Heart right ventricle (tissue), 16 donors: ENCODE results near the gene NSL1. TPM values are rescaled to one million over a fixed set of nuclear protein-coding genes. Genes with fewer than 3 reads are reported as not detected.

ENCODE experiments used
- ATAC-seq, 8 donors: fragments of 200-7000 bp; cut with Tn5 transposase; one replicate each; pipeline ENCODE4 v1.9.1; 2020; ENCODE audit warnings: mild to moderate bottlenecking in 8 of 8, moderate library complexity in 8 of 8, moderate number of reproducible peaks in 1 of 8
- DNase-seq, 2 donors: peaks; one replicate each; pipeline ENCODE4 v3.0.0-alpha.2; 2020
- H3K27ac ChIP-seq, 10 donors: fragments of 200-600 bp; sonication (generic) in 2 of 10; one replicate each; pipeline versions ENCODE4 v1.5.0 to v1.8.0; 2020 to 2022; ENCODE audit warnings: mild to moderate bottlenecking in 3 of 10
- H3K27me3 ChIP-seq, 7 donors: fragments of 200-600 bp; one replicate each; pipeline ENCODE4 v1.8.0; 2021 to 2022; ENCODE audit warnings: mild to moderate bottlenecking in 2 of 7
- H3K36me3 ChIP-seq, 9 donors: fragments of 200-600 bp; sonication (generic) in 1 of 9; one replicate each; pipeline versions ENCODE4 v1.5.0 to v1.8.0; 2020 to 2022; ENCODE audit warnings: mild to moderate bottlenecking in 2 of 9
- H3K4me1 ChIP-seq, 9 donors: fragments of 200-600 bp; sonication (generic) in 1 of 9; one replicate each; pipeline versions ENCODE4 v1.5.0 to v1.8.0; 2020 to 2022; ENCODE audit warnings: mild to moderate bottlenecking in 4 of 9
- H3K4me3 ChIP-seq, 10 donors: fragments of 200-600 bp; sonication (generic) in 2 of 10; one replicate each; pipeline versions ENCODE4 v1.5.0 to v1.8.0; 2020 to 2022; ENCODE audit warnings: mild to moderate bottlenecking in 7 of 10, moderate library complexity in 2 of 10
- H3K9me3 ChIP-seq, 11 donors: fragments of 200-600 bp in 10 of 11; sonication (generic) in 2 of 11; one replicate each; pipeline versions ENCODE4 v1.5.0 to v1.8.0; 2013 to 2022; ENCODE audit warnings: mild to moderate bottlenecking in 2 of 11, control low read depth in 1 of 11, moderate library complexity in 1 of 11
- WGBS, 2 donors: extraction: QIAGEN DNeasy Blood & Tissue Kit; methylation state at CpG; one replicate each; pipeline ENCODE4 v1.1.7; 2013; ENCODE audit warnings: inconsistent platforms in 1 of 2; 5-methylcytosine and 5-hydroxymethylcytosine counted together
- intact Hi-C, 10 donors: fragments of 100-400 bp; cut with DNase I; formaldehyde crosslinking; loops; one replicate each; pipeline versions ENCODE4 v1.11.1 to v1.14.2; 2022
- polyA plus RNA-seq, 2 donors: library from polyadenylated mRNA; stranded (reverse); fragments of 200-250 nt; gene quantifications; one replicate each; pipeline ENCODE4 v1.2.3, GENCODE V29; 2013
- total RNA-seq, 10 donors: library from RNA; stranded (reverse); fragmentation: NEBNext Ultra II Directional in 3 of 10; extraction: Animal tissue kit (Norgen Biotek cat#: 25700) in 3 of 10; gene quantifications; one replicate each; pipeline versions ENCODE4 v1.2.1 to v1.2.4, GENCODE V29; 2021 to 2023
- TF ChIP-seq, protein P1 (sequence below), 9 donors: fragments of 200-600 bp; sonication (generic) in 2 of 9; IDR thresholded peaks; one replicate each; pipeline versions ENCODE4 v1.5.0 to v1.8.0; 2021 to 2022; ENCODE audit warnings: antibody characterized with exemption in 9 of 9, mild to moderate bottlenecking in 5 of 9, moderate library complexity in 1 of 9
- donor health status: Arrhythmogenic right ventricular cardiomyopathy.
- donor health status: ischemic (EF 13 %, LVEDD 7.1; RV severe dilation, severe dysfunction).
- donor health status: healthy with polysubstance abuse.
- donor health status: DM: no; HTN: yes; CAD: no.
- donor health status: DM: no; HTN: no; CAD: no.
- donor health status: ischemic (EF 25% LVEDD 6.9; RV normal size, moderate dysfunction).
- donor health status: ischemic (EF 25% LVEDD 5.7; RV mildly dilated, moderate dysfunction).
- donor health status: healthy.
- donor health status: DM: yes; HTN: yes; CAD: no.
- donor health status: Ischemic cardiomyopathy.
- donor health status: ischemic (EF 35%, LVEDD 5.7; RV mildly dilated, moderate dysfunction).
- donor health status: nonischemic (EF 11% LVEDD 7.7; RV severe dilation, severe dysfunction).
- donor health status: DM: yes; HTN: yes; CAD: no.
- donor health status: PGD.
- donor health status: ischemic (EF 29% LVEDD 5.4; RV normal size, mild dysfunction).
- donor health status: nonischemic (EF 23%, LVEDD 6.1; RV moderate dilation, normal function).

Gene NSL1
- total and polyA plus RNA-seq, 12 donors: 9.4 to 30.1 (median 23.7) TPM

DNA sequence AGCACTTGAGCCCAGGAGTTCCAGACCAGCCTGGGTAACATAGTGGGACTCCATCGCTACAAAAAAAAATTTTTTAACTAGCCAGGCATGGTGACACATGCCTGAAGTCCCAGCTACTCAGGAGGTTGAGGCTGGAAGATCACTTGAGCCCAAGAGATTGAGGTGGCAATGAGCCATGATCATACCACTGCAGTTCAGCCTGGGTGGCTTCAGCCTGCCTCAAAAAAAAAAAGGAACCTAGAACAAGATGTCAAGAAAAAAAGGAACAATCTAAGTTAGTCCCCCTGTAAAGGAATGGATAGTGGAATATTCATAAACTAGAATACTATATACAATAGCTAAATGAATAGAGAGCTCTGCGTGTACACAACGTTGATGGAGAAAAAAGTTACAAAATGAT, 14.4 kb downstream of the NSL1 start:
- 91 to 93% methylated on average over 3 of the region's 3 CpGs for WGBS, 2 donors
- Histone ChIP-seq H3K36me3 (peaks cover 0 to 42% (median 7%) of the 10 kb centered on the region in 9 donors), H3K27me3 (no peaks in the 10 kb centered on the region), H3K9me3 (peaks cover 0 to under 1% (median 0%) of the 10 kb centered on the region in 11 donors), H3K4me3 (no peak overlapping the region), H3K27ac (peak overlapping the region in 1 of 10 donors; percentile 42), H3K4me1 (peaks cover 0 to 29% (median 0%) of the 10 kb centered on the region in 9 donors)
- TF ChIP-seq, protein P1, sequence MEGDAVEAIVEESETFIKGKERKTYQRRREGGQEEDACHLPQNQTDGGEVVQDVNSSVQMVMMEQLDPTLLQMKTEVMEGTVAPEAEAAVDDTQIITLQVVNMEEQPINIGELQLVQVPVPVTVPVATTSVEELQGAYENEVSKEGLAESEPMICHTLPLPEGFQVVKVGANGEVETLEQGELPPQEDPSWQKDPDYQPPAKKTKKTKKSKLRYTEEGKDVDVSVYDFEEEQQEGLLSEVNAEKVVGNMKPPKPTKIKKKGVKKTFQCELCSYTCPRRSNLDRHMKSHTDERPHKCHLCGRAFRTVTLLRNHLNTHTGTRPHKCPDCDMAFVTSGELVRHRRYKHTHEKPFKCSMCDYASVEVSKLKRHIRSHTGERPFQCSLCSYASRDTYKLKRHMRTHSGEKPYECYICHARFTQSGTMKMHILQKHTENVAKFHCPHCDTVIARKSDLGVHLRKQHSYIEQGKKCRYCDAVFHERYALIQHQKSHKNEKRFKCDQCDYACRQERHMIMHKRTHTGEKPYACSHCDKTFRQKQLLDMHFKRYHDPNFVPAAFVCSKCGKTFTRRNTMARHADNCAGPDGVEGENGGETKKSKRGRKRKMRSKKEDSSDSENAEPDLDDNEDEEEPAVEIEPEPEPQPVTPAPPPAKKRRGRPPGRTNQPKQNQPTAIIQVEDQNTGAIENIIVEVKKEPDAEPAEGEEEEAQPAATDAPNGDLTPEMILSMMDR (IDR thresholded peaks at IDR 0.05): no peak
- ATAC-seq: no peak
- intact Hi-C loops: no loop called here
- no peak for DNase-seq

DNA sequence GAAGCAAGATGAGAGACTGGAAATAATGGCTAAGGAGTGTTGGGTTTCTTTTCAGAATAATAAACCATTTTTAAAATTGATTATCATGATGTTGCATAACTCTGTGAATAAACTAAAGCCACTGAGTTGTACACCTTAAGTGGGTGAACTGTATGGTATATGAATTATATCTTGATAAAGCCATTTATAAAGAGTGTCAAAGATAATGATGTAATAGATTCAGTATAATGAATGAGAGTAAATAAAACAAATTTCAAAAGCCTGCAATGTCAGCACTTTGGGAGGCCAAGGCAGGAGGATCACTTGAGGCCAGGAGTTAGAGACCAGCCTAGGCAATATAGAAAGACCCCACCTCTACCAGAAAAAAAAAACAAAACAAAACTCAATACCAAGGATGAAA, 16.3 kb downstream of the NSL1 start:
- Histone ChIP-seq H3K36me3 (peaks cover 0 to 36% (median 0%) of the 10 kb centered on the region in 9 donors), H3K27me3 (no peaks in the 10 kb centered on the region), H3K9me3 (peaks cover 0 to 16% (median 5%) of the 10 kb centered on the region in 11 donors), H3K4me1 (peaks cover 0 to 26% (median 0%) of the 10 kb centered on the region in 9 donors), H3K4me3 (no peak overlapping the region), H3K27ac (no peak overlapping the region)
- DNase-seq (no peak), ATAC-seq (no peak)
- intact Hi-C loops: no loop called here
- TF ChIP-seq, protein P1 (IDR thresholded peaks at IDR 0.05): no peak

DNA sequence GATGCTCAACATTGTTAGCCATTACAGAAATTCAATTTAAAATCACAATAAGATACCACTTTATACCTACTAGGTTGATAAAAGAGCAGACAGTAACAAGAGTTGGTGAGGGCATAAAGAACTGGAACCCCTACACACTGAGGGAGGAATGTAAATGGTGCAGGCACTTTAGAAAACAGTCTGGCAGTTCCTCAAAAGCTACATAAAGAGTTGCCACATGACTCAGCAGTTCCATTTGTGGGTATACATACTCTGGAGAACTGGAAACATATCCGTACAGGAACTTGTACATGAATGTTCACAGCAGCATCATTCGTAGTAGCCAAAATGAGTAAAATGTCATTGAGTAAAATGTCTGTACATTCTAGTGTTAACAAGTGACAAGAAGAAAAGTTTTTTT, 17.0 kb downstream of the NSL1 start:
- H3K4me3 ChIP-seq: no peak overlapping the region
- peaks cover 0 to 26% (median 0%) of the 10 kb centered on the region in 9 donors for H3K4me1 ChIP-seq
- DNase-seq (no peak), ATAC-seq (peak in 3 of 8 donors; percentile 42 to 61 (median 53))
- 80 to 92% methylated on average over 2 of the region's 2 CpGs for WGBS, 2 donors
- peaks cover 0 to 42% (median 0%) of the 10 kb centered on the region in 9 donors for H3K36me3 ChIP-seq
- TF ChIP-seq, protein P1 (IDR thresholded peaks at IDR 0.05): no peak
- intact Hi-C loops: no loop called here
- peaks cover 0 to 23% (median 12%) of the 10 kb centered on the region in 11 donors for H3K9me3 ChIP-seq
- H3K27me3 ChIP-seq: no peaks in the 10 kb centered on the region
- peak overlapping the region in 1 of 10 donors; percentile 36 for H3K27ac ChIP-seq

DNA sequence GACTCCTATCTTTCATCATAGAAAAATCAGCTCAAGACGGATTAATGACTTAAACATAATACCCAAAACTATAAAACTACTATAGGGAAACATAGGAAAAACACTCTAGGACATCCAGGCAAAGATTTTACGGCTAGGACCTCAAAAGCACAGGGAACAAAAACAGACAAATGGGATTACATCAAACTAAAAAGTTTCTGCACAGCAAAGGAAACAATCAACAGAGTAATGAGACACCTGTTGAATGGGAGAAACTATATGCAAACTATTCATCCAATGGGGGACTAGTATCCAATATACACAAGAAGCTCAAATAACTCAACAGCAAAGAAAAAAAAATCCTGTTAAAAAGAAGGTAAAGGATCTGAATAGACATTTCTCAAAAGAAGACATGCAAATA, 18.6 kb downstream of the NSL1 start:
- H3K36me3 ChIP-seq: peaks cover 0 to 57% (median 0%) of the 10 kb centered on the region in 9 donors
- H3K4me1 ChIP-seq: peaks cover 0 to 26% (median 0%) of the 10 kb centered on the region in 9 donors
- ATAC-seq (no peak), DNase-seq (no peak)
- H3K27me3 ChIP-seq: no peaks in the 10 kb centered on the region
- H3K27ac ChIP-seq: no peak overlapping the region
- intact Hi-C loops: no loop called here
- TF ChIP-seq, protein P1 (IDR thresholded peaks at IDR 0.05): no peak
- whole genome bisulfite sequencing, 2 donors: 96 to 98% methylated on average over 2 of the region's 2 CpGs
- peaks cover 0 to 38% (median 25%) of the 10 kb centered on the region in 11 donors for H3K9me3 ChIP-seq
- H3K4me3 ChIP-seq: no peak overlapping the region
